PC-3 (cell line): ENCODE results near the gene MGMT. TPM values are rescaled to one million over a fixed set of nuclear protein-coding genes. Genes with fewer than 3 reads are reported as not detected.

ENCODE experiments used
- ATAC-seq: fragments of 200-7000 bp; cut with Tn5 transposase; 2 replicates; pipeline ENCODE4 v1.9.1; 2020; ENCODE audit warnings: mild to moderate bottlenecking, moderate library complexity
- BruUV-seq: library from RNA; stranded (reverse); fragments of 400-500 nt; replicated peaks from 2 replicates; lab custom pipeline; 2021; lab: Mats Ljungman, UMichigan
- CTCF ChIA-PET: fragments of 300-600 bp; sonication (Branson Sonifier 250); formaldehyde crosslinking; loops from one replicate; lab custom pipeline; 2022; ENCODE audit warnings: antibody characterized with exemption; lab: Charles Lee
- POLR2A ChIA-PET: fragments of 300-600 bp; sonication (Branson Sonifier 250); formaldehyde crosslinking; loops from one replicate; lab custom pipeline; 2022; ENCODE audit warnings: antibody characterized with exemption; ENCODE audit not compliant: unreplicated experiment; lab: Charles Lee
- DNase-seq: peaks from one replicate; pipeline ENCODE4 v3.0.0-alpha.2; 2015
- H2AFZ ChIP-seq: fragments of 300-600 bp; sonication (generic); 2 replicates; pipeline ENCODE4 v1.6.0; 2016; ENCODE audit warnings: antibody characterized with exemption, low read length
- H3F3A ChIP-seq: fragments of 300-600 bp; sonication (generic); one replicate; pipeline ENCODE4 v1.6.0; 2017; ENCODE audit warnings: antibody characterized with exemption, low read length, control low read depth, mild to moderate bottlenecking; ENCODE audit not compliant: unreplicated experiment
- H3K27ac ChIP-seq: fragments of 300-600 bp; sonication (generic); 2 replicates; pipeline ENCODE4 v1.5.1; 2016; ENCODE audit warnings: mild to moderate bottlenecking, low read length
- H3K27me3 ChIP-seq: fragments of 300-600 bp; sonication (generic); 2 replicates; pipeline ENCODE4 v1.6.1; 2016; ENCODE audit warnings: low read length, mixed read lengths
- H3K36me3 ChIP-seq: fragments of 300-600 bp; sonication (generic); 2 replicates; pipeline ENCODE4 v1.6.1; 2016; ENCODE audit warnings: low read depth, mixed run types, low read length, mixed read lengths
- H3K4me1 ChIP-seq: fragments of 300-600 bp; sonication (generic); 2 replicates; pipeline ENCODE4 v1.5.1; 2016; ENCODE audit warnings: low read length; ENCODE audit not compliant: insufficient read depth
- H3K4me2 ChIP-seq: fragments of 300-600 bp; sonication (generic); 2 replicates; pipeline ENCODE4 v1.6.0; 2016; ENCODE audit warnings: low read length
- H3K4me3 ChIP-seq: fragments of 300-600 bp; sonication (generic); 2 replicates; pipeline ENCODE4 v1.5.1; 2016; ENCODE audit warnings: mild to moderate bottlenecking, low read length, mixed read lengths
- H3K79me2 ChIP-seq: fragments of 300-600 bp; sonication (generic); 2 replicates; pipeline ENCODE4 v1.6.1; 2017; ENCODE audit warnings: low read length, mixed read lengths
- H3K9ac ChIP-seq: fragments of 300-600 bp; sonication (generic); 2 replicates; pipeline ENCODE4 v1.6.0; 2016; ENCODE audit warnings: mild to moderate bottlenecking, low read length
- H3K9me2 ChIP-seq: fragments of 300-600 bp; sonication (generic); replicated peaks from 2 replicates; pipeline ENCODE4 v1.6.1; 2016; ENCODE audit warnings: mixed run types, low read length, mixed read lengths
- H3K9me3 ChIP-seq: fragments of 300-600 bp; sonication (generic); 2 replicates; pipeline ENCODE4 v1.6.1; 2016; ENCODE audit warnings: low read length, mixed read lengths
- H4K20me1 ChIP-seq: fragments of 300-600 bp; sonication (generic); 2 replicates; pipeline ENCODE4 v1.6.1; 2016; ENCODE audit warnings: low read length, mixed read lengths
- EZH2 ChIP-seq: fragments of 300-600 bp; sonication (generic); IDR thresholded peaks from one replicate; pipeline ENCODE4 v1.6.1; 2017; ENCODE audit warnings: antibody characterized with exemption, mild to moderate bottlenecking, low read length; ENCODE audit not compliant: unreplicated experiment
- EZH2phosphoT487 ChIP-seq: fragments of 300-600 bp; sonication (generic); IDR thresholded peaks from 2 replicates; pipeline ENCODE4 v1.6.1; 2018; ENCODE audit warnings: mild to moderate bottlenecking, antibody characterized with exemption, low read length, borderline replicate concordance
- intact Hi-C: fragments of 100-400 bp; cut with micrococcal nuclease; formaldehyde crosslinking; loops from 2 replicates; pipeline ENCODE4 v1.9.0; 2023
- total RNA-seq: library from RNA; depleted of rRNA; stranded (reverse); fragments of >200 nt; gene quantifications from 2 replicates; pipeline ENCODE4 v1.2.3, GENCODE V29; 2014
- TF ChIP-seq, protein P1 (sequence below): fragments of 300-600 bp; sonication (generic); conservative IDR thresholded peaks from 2 replicates; pipeline ENCODE4 v1.5.1; 2017; ENCODE audit warnings: antibody characterized with exemption, low read depth, mild to moderate bottlenecking, low read length

The MGMT gene
- total RNA-seq, 1 experiment from 2014 or later = 19.8 TPM

DNA sequence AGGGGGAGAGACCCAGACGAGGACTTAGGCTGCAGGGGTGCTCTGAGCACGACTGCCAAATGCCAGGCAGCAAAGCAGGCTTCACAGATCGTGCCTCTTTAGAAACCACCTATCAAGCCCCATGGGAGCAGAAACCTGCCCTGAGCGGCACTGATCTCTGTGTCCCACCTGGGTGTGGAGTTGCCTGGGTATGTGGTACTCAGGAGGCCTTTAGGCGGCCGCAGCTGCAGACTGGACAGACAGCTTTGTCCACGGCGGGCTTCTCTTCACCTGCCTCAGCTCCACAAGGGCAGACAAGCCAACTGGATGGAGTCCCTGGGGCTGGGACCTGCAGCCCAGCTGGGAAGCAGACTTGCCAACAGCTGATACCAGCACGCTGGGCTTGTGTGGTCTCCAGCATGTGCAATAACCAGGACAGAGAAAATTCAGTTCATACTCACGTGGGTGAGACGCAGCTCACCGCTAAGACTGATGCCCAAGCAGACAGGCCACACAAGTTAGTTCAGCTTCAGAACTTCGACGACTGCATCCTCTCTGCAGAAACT lies 333.8 kb downstream of the MGMT start:
- CTCF ChIA-PET = no interaction called here
- no peak overlapping the region for H2AFZ ChIP-seq
- intact Hi-C loops = no loop called here
- no peak overlapping the region for H3K27ac ChIP-seq
- no peaks in the 10 kb centered on the region for H3K9me2 ChIP-seq
- H4K20me1 ChIP-seq = no peaks in the 10 kb centered on the region
- no peak overlapping the region for H3K4me2 ChIP-seq
- H3F3A ChIP-seq = no peaks in the 10 kb centered on the region
- ATAC-seq = no peak
- H3K79me2 ChIP-seq = no peaks in the 10 kb centered on the region
- no peak for DNase-seq
- no peaks in the 10 kb centered on the region for H3K27me3 ChIP-seq
- H3K4me1 ChIP-seq = no peaks in the 10 kb centered on the region
- POLR2A ChIA-PET = no interaction called here
- no peaks in the 10 kb centered on the region for H3K36me3 ChIP-seq
- H3K9ac ChIP-seq = no peak overlapping the region
- no peak overlapping the region for H3K4me3 ChIP-seq
- no peaks in the 10 kb centered on the region for H3K9me3 ChIP-seq
- TF ChIP-seq EZH2phosphoT487 (no peak), EZH2 (no peak)
- BruUV-seq = no TSS peak

DNA sequence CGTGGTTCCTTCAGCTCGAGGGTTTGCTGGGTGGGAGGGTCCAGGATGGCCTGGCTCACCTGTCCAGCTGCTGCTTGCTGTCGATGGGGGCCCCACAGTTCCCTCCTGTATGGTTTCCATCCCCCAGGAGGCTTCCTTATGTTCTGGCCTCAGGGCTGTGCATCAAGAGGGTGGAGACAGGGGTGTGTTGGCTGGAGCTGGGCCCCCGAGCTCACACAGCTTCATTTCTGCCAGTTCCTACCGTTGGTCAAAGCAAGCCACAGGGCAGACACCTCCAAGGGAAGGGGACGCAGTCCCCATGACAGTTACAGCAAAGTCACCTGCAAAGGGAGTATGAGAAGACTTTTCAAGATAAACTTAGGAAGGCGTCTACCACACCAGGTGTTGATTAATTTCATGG lies 340.2 kb downstream of the MGMT start:
- no peak overlapping the region for H3K4me2 ChIP-seq
- no peak overlapping the region for H3K9ac ChIP-seq
- no peaks in the 10 kb centered on the region for H3K36me3 ChIP-seq
- no peaks in the 10 kb centered on the region for H3K9me2 ChIP-seq
- no peak overlapping the region for H2AFZ ChIP-seq
- no peaks in the 10 kb centered on the region for H3F3A ChIP-seq
- no peaks in the 10 kb centered on the region for H3K4me1 ChIP-seq
- peaks cover 3% of the 10 kb centered on the region; the same call in 1 of the 2 replicates for H3K27me3 ChIP-seq
- H3K9me3 ChIP-seq = no peaks in the 10 kb centered on the region
- ChIA-PET CTCF (no interaction called here), POLR2A (no interaction called here)
- TF ChIP-seq EZH2 (no peak), EZH2phosphoT487 (no peak)
- TF ChIP-seq, protein P1, sequence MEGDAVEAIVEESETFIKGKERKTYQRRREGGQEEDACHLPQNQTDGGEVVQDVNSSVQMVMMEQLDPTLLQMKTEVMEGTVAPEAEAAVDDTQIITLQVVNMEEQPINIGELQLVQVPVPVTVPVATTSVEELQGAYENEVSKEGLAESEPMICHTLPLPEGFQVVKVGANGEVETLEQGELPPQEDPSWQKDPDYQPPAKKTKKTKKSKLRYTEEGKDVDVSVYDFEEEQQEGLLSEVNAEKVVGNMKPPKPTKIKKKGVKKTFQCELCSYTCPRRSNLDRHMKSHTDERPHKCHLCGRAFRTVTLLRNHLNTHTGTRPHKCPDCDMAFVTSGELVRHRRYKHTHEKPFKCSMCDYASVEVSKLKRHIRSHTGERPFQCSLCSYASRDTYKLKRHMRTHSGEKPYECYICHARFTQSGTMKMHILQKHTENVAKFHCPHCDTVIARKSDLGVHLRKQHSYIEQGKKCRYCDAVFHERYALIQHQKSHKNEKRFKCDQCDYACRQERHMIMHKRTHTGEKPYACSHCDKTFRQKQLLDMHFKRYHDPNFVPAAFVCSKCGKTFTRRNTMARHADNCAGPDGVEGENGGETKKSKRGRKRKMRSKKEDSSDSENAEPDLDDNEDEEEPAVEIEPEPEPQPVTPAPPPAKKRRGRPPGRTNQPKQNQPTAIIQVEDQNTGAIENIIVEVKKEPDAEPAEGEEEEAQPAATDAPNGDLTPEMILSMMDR = no peak
- no peaks in the 10 kb centered on the region for H3K79me2 ChIP-seq
- intact Hi-C loops = no loop called here
- H3K27ac ChIP-seq = no peak overlapping the region
- ATAC-seq = no peak
- DNase-seq = no peak
- no peaks in the 10 kb centered on the region for H4K20me1 ChIP-seq
- BruUV-seq = no TSS peak
- H3K4me3 ChIP-seq = no peak overlapping the region

DNA sequence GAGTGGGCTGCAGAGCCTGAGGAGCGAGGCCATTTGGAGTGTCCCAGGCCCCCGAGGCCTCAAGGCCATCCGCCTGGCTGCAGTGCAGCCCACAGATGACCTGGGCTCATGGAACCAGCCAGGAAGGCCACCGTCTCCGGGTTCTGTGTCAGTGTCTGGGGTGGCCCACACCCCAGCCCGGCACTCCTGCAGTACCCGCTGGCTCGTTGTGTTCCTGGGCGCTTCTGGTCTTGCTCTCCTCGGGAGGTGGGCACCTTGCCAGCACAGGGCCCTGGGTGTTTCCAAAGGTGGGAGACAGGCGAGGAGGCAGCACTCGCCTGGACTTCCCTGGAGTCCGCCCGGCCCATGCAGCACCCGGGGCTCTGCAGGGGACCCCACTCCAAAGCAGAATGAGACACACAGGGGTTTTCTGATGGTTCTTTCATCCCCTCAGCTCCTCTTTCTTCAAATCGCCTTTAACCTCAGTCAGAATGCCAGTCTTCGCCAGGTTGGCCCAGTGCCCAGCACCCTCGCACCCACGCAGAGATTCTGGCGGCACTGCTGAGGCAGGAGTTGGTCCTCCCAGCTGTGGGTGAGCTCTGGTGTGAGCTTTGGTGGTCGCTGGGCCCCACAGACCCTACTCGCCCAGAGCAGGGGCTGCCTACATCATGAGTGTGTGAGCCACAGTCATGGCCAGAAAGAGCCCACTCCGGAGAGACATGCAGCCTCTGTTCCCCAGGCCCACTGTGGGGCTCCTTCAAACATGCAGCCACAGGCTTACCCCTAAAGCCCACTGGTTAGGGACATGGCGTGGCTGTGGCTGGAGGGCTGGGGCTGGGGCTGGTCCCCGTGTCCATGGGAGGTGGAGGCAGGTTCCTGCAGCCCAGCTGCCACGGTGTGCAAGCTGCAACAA lies 341.3 kb downstream of the MGMT start:
- H3K27me3 ChIP-seq = peaks cover 11% of the 10 kb centered on the region; the same call in 1 of the 2 replicates
- H3K4me1 ChIP-seq = no peaks in the 10 kb centered on the region
- no peaks in the 10 kb centered on the region for H3K36me3 ChIP-seq
- no peak overlapping the region for H3K27ac ChIP-seq
- no peak overlapping the region for H3K4me2 ChIP-seq
- no peaks in the 10 kb centered on the region for H4K20me1 ChIP-seq
- TF ChIP-seq, protein P1 = no peak
- TF ChIP-seq EZH2 (no peak), EZH2phosphoT487 (no peak)
- no peaks in the 10 kb centered on the region for H3F3A ChIP-seq
- DNase-seq (no peak), ATAC-seq (no peak)
- H3K9ac ChIP-seq = no peak overlapping the region
- H3K4me3 ChIP-seq = no peak overlapping the region
- no peaks in the 10 kb centered on the region for H3K9me3 ChIP-seq
- CTCF ChIA-PET = no interaction called here
- no peaks in the 10 kb centered on the region for H3K9me2 ChIP-seq
- POLR2A ChIA-PET = no interaction called here
- H2AFZ ChIP-seq = no peak overlapping the region
- no peaks in the 10 kb centered on the region for H3K79me2 ChIP-seq
- intact Hi-C loops = no loop called here
- no TSS peak for BruUV-seq
